Peyer's patch (tissue), 4 donors: ENCODE measurements around the gene ZNF674. TPM values are rescaled to one million over a fixed set of nuclear protein-coding genes. Genes with fewer than 3 reads are reported as not detected.

Experiments
- DNase-seq, 3 donors: peaks; one replicate each; pipeline ENCODE4 v3.0.0-alpha.2; 2017 to 2019
- H3K27ac ChIP-seq, 4 donors: fragments of 200-600 bp; sonication (generic); one replicate each; pipeline ENCODE4 v1.5.1; 2016 to 2019
- H3K27me3 ChIP-seq, 2 donors: fragments of 200-600 bp; sonication (generic); one replicate each; pipeline ENCODE4 v1.5.1; 2019
- H3K36me3 ChIP-seq, 3 donors: fragments of 200-600 bp; sonication (generic); one replicate each; pipeline ENCODE4 v1.5.1; 2016 to 2019
- H3K4me1 ChIP-seq, 4 donors: fragments of 200-600 bp; sonication (generic); one replicate each; pipeline ENCODE4 v1.5.1; 2016 to 2019
- H3K4me3 ChIP-seq, 4 donors: fragments of 200-600 bp; sonication (generic); 1 replicate in 3 of 4; 2 replicates in 1 of 4; pipeline ENCODE4 v1.5.1; 2016 to 2019; ENCODE audit warnings: mild to moderate bottlenecking in 1 of 4
- H3K9me3 ChIP-seq, 4 donors: fragments of 200-600 bp; sonication (generic); one replicate each; pipeline ENCODE4 v1.5.1; 2016 to 2019; ENCODE audit warnings: mild to moderate bottlenecking in 1 of 4
- POLR2A ChIP-seq, 2 donors: fragments of 450-650 bp; IDR thresholded peaks; one replicate each; pipeline ENCODE4 v1.5.1; 2017; ENCODE audit warnings: antibody characterized with exemption in 2 of 2, mild to moderate bottlenecking in 2 of 2, moderate library complexity in 2 of 2
- total RNA-seq, 4 donors: library from RNA; depleted of rRNA; stranded (reverse); fragments of >200 nt; gene quantifications; one replicate each; pipeline ENCODE4 v1.1.0, GENCODE V29; 2016
- TF ChIP-seq, protein P1 (sequence below), 6 experiments: fragments of 450-650 bp in 4 of 6; fragments of 200-600 bp in 2 of 6; sonication (generic) in 1 of 6; IDR thresholded peaks; one replicate each; pipeline ENCODE4 v1.5.1; 2017 to 2019; ENCODE audit warnings: antibody characterized with exemption in 6 of 6, mild to moderate bottlenecking in 3 of 6, moderate library complexity in 1 of 6

Gene ZNF674
- total RNA-seq: 10 to 100 TPM in 1 of 4 donors, 1 to 10 TPM in 3; 3.3 to 18.2 (median 6.9) TPM

DNA sequence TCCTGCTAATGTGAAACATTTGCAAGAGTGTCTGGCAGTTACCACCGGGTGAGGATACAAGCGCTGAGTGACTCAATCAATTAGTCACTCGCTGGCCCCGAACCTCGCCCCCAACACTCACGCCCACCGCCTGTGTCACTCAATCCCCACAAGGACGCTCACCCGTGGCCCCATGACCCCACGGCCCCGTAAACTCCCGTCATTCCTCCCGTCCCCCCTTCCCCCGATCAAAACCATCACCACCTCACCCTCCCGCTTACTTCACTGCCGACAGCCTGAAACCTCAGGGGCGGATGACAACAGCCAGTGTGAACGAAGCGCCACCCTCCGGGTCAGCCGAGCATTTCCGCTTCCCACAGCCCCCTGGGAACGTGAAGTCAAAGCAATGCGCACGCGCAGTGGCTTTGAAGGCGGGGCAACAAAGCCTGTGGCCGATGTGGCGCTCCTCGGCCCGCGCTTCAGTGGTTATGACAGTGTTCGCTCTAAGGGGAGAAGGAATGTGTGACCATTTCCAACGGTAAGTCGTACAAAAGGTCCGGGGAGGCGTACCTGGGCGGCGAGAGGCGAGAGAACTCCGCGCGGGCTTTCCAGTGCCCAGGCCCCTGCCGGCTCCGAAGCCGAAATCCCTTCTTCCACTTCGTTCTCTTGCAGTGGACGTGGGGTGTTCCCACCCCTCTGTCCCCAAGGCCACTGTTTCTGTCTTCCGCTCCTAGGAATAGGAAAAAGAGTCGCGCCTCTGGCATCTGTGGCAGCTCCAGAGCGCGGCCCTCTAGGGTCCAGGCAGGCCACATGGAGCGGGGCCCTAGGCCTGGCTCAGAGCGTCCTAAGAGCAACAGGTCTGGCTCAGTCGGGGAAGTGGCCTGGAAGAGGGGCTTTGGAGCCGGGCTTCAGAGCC is at the start of gene ZNF674:
Gene ZNF674, minus strand, starts transcription at position 311 of the 895 bp plus-strand sequence. CDS start 3,334 bp downstream, outside the sequence.
- peak; percentile 86 to 96 (median 91) for DNase-seq
- H3K27me3 ChIP-seq: no peaks in the 10 kb centered on the region
- TF ChIP-seq, protein P1, sequence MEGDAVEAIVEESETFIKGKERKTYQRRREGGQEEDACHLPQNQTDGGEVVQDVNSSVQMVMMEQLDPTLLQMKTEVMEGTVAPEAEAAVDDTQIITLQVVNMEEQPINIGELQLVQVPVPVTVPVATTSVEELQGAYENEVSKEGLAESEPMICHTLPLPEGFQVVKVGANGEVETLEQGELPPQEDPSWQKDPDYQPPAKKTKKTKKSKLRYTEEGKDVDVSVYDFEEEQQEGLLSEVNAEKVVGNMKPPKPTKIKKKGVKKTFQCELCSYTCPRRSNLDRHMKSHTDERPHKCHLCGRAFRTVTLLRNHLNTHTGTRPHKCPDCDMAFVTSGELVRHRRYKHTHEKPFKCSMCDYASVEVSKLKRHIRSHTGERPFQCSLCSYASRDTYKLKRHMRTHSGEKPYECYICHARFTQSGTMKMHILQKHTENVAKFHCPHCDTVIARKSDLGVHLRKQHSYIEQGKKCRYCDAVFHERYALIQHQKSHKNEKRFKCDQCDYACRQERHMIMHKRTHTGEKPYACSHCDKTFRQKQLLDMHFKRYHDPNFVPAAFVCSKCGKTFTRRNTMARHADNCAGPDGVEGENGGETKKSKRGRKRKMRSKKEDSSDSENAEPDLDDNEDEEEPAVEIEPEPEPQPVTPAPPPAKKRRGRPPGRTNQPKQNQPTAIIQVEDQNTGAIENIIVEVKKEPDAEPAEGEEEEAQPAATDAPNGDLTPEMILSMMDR (IDR thresholded peaks at IDR 0.05): peak in 3 of 6 experiments; percentile 47 to 52 (median 51)
- peak; percentile 49 to 60 for TF ChIP-seq POLR2A (IDR thresholded peaks at IDR 0.05)
- peak within 1 kb of the TSS; percentile 71 to 85 (median 82) for H3K27ac ChIP-seq
- H3K9me3 ChIP-seq: no peaks in the 10 kb centered on the region
- H3K4me1 ChIP-seq: peaks cover 0 to 9% (median 0%) of the 10 kb centered on the region in 4 donors
- H3K4me3 ChIP-seq: peak within 1 kb of the TSS; percentile 56 to 78 (median 60)
- no peaks in the 10 kb centered on the region for H3K36me3 ChIP-seq

DNA sequence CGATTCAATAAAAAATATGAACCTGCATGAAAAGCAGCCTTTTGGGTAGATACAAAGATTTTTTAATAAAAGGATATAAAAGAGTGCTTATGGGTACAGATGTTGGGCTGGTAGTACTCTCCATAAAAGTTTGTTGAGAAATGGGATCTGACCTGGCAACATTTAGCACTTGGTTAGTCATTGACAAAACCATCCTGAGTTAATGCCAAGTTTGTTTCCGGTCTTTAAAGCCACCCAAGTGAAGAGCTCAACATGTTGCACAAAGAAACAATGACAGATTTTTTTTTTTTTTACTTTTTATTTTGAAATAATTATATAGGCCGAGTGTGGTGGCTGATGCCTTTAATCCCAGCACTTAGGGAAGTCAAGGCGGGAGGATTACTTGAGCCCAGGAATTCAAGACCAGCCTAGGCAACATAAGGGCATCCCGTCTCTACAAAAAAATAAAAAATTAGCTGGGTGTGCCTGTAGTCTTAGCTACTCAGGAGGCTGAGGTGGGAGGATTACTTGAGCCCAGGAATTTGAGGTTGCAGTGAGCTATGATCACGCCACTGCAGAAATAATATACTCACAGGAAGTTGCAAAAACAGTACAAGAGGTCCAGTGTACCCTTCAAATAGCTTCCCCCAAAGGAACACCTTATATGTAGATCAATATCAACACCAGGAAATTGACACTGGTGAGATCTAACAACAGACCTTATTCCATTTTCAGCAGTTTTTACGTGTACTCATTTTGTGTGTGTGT is 44.9 kb upstream of the ZNF674 start:
- no peak for DNase-seq

GRCh38 chrX:46588263-46588662 is 43.0 kb upstream of the ZNF674 start:
- peak in 2 of 3 donors; percentile 46 to 58 for DNase-seq

More for the DNA sequence above, 44.9 kb upstream of the ZNF674 start:
- Histone ChIP-seq H3K9me3 (no peaks in the 10 kb centered on the region), H3K27ac (no peak overlapping the region), H3K27me3 (no peaks in the 10 kb centered on the region), H3K4me1 (no peaks in the 10 kb centered on the region), H3K4me3 (no peak overlapping the region), H3K36me3 (no peaks in the 10 kb centered on the region)
- TF ChIP-seq, protein P1 (IDR thresholded peaks at IDR 0.05): no peak
- no peak for TF ChIP-seq POLR2A (IDR thresholded peaks at IDR 0.05)

DNA sequence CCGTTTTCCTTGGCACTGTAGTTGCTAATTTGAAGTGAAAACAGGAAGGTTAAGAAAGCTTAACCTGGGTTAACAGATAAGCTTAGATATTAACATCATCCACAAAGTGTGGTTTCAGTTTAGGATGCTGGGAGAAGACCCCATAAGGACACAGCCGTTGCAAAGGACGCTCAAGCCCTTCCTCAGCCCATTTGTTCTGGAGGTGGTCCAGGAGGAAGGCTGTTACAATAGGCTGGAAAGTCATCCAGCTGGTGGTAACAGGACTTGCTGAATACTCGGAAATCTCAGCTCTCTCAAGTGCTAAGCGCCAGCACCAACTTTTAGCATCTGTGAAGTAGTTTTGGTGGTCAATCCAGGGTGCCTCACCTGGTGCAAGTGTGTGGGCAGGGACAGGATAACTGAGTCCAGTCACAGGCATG is 42.5 kb upstream of the ZNF674 start:
- DNase-seq: no peak
- H3K9me3 ChIP-seq: no peaks in the 10 kb centered on the region
- peak overlapping the region in 3 of 4 donors; percentile 22 to 44 (median 40) for H3K27ac ChIP-seq
- no peaks in the 10 kb centered on the region for H3K27me3 ChIP-seq
- H3K4me1 ChIP-seq: no peaks in the 10 kb centered on the region
- TF ChIP-seq, protein P1 (IDR thresholded peaks at IDR 0.05): no peak
- no peak for TF ChIP-seq POLR2A (IDR thresholded peaks at IDR 0.05)
- no peak overlapping the region for H3K4me3 ChIP-seq
- no peaks in the 10 kb centered on the region for H3K36me3 ChIP-seq

More at GRCh38 chrX:46588263-46588662, 43.0 kb upstream of the ZNF674 start:
- H3K27me3 ChIP-seq: no peaks in the 10 kb centered on the region
- no peaks in the 10 kb centered on the region for H3K9me3 ChIP-seq
- H3K27ac ChIP-seq: peak overlapping the region in 3 of 4 donors; percentile 22 to 44 (median 40)
- no peak overlapping the region for H3K4me3 ChIP-seq
- no peaks in the 10 kb centered on the region for H3K36me3 ChIP-seq
- TF ChIP-seq, protein P1 (IDR thresholded peaks at IDR 0.05): no peak
- TF ChIP-seq POLR2A (IDR thresholded peaks at IDR 0.05): no peak
- H3K4me1 ChIP-seq: no peaks in the 10 kb centered on the region

- no peak for DNase-seq
- H3K9me3 ChIP-seq: no peaks in the 10 kb centered on the region
- no peaks in the 10 kb centered on the region for H3K4me1 ChIP-seq
- no peaks in the 10 kb centered on the region for H3K27me3 ChIP-seq
- no peaks in the 10 kb centered on the region for H3K36me3 ChIP-seq
- no peak overlapping the region for H3K4me3 ChIP-seq
- no peak for TF ChIP-seq POLR2A (IDR thresholded peaks at IDR 0.05)
- TF ChIP-seq, protein P1 (IDR thresholded peaks at IDR 0.05): no peak
- peak overlapping the region in 3 of 4 donors; percentile 22 to 44 (median 40) for H3K27ac ChIP-seq
These were observed 41.9 kb upstream of the ZNF674 start for GRCh38 chrX:46587158-46587557.
